GM21360 (cell line): ENCODE results near the gene METTL22.

ENCODE experiments used
- ATAC-seq: cut with Tn5 transposase; IDR thresholded peaks from one replicate; pipeline ENCODE4 v1.9.1; 2021; ENCODE audit warnings: mild to moderate bottlenecking, moderate library complexity; ENCODE audit not compliant: unreplicated experiment

METTL22 gene

GRCh38 chr16:8663192-8664089, 41.9 kb downstream of the METTL22 start:
- no peak for ATAC-seq

GRCh38 chr16:8665529-8665928, 44.0 kb downstream of the METTL22 start:
- no peak for ATAC-seq

GRCh38 chr16:8667492-8667891, 46.0 kb downstream of the METTL22 start:
- no peak for ATAC-seq

- ATAC-seq: no peak
These were observed 46.6 kb downstream of the METTL22 start for GRCh38 chr16:8668113-8668512.

- ATAC-seq: no peak
These were observed 48.0 kb downstream of the METTL22 start for GRCh38 chr16:8669481-8669880.

GRCh38 chr16:8670014-8670560, 48.6 kb downstream of the METTL22 start:
- ATAC-seq: no peak

GRCh38 chr16:8673611-8674412, 52.3 kb downstream of the METTL22 start:
- ATAC-seq: peak; percentile 41

GRCh38 chr16:8674413-8675022, 53.0 kb downstream of the METTL22 start, which contains the start of gene ABAT:
ABAT (plus strand) TSS chr16:8674617; CDS start chr16:8735740, 61,123 bp downstream.
- ATAC-seq: peak; percentile 100

GRCh38 chr16:8675183-8676159, 54.0 kb downstream of the METTL22 start:
- no peak for ATAC-seq

GRCh38 chr16:8676160-8676547, 54.7 kb downstream of the METTL22 start:
- ATAC-seq: no peak

GRCh38 chr16:8676737-8677375, 55.4 kb downstream of the METTL22 start:
- no peak for ATAC-seq

GRCh38 chr16:8677481-8677880, 56.0 kb downstream of the METTL22 start:
- no peak for ATAC-seq

GRCh38 chr16:8678068-8678927, 56.8 kb downstream of the METTL22 start:
- no peak for ATAC-seq

GRCh38 chr16:8679151-8679550, 57.7 kb downstream of the METTL22 start:
- ATAC-seq: no peak

GRCh38 chr16:8682551-8683259, 61.2 kb downstream of the METTL22 start:
- no peak for ATAC-seq

GRCh38 chr16:8683640-8684039, 62.1 kb downstream of the METTL22 start:
- ATAC-seq: no peak

- no peak for ATAC-seq
These were observed 64.1 kb downstream of the METTL22 start for GRCh38 chr16:8685617-8686016.
